Activated naive CD8-positive, alpha-beta T cell treated with anti-CD3 and anti-CD28 coated beads, Interleukin-2, amount 50 U/mL, for 24 hours (primary cell): ENCODE measurements around the gene TMEM131.

ENCODE experiments used
- ATAC-seq: fragments of 150-1000 bp; cut with Tn5 transposase; one replicate; pipeline ENCODE4 v1.10.0; 2021
- DNase-seq: peaks from one replicate; pipeline ENCODE4 v3.0.0; 2021
- H3K27ac Mint-ChIP-seq: one replicate; pipeline ENCODE4 v1.8.0; 2021; ENCODE audit warnings: mild to moderate bottlenecking, mixed read lengths
- H3K27me3 Mint-ChIP-seq: one replicate; pipeline ENCODE4 v1.8.0; 2021; ENCODE audit warnings: mixed read lengths
- H3K36me3 Mint-ChIP-seq: one replicate; pipeline ENCODE4 v1.8.0; 2021; ENCODE audit warnings: low read depth, mixed read lengths
- H3K4me1 Mint-ChIP-seq: one replicate; pipeline ENCODE4 v1.8.0; 2021; ENCODE audit warnings: mixed read lengths
- H3K4me3 Mint-ChIP-seq: one replicate; pipeline ENCODE4 v1.8.0; 2021; ENCODE audit warnings: mild to moderate bottlenecking, moderate library complexity, mixed read lengths
- H3K9me3 Mint-ChIP-seq: one replicate; pipeline ENCODE4 v1.8.0; 2021; ENCODE audit warnings: mixed read lengths

The TMEM131 gene

DNA sequence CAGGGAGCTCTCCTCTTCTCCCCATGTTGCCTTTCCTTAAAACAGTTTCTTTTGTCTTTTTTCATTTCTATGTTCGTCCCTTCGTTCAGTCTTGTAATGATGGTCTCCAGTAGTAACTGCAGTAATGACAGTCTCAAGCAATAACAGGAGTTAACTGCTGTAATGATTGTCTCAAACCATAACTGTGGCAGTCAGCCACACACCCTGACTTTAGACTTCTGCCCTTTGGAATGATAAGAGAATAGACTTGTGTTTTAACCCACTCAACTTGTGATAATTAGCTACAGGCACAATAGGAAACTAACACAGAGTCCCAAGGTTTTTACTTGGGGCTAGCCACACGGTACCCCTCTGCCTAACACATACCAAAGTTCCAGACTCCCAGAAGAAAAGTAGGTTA lies 12.1 kb downstream of the TMEM131 start:
- peaks cover 44% of the 10 kb centered on the region for H3K4me1 Mint-ChIP-seq
- DNase-seq (no peak), ATAC-seq (no peak)
- peaks cover 39% of the 10 kb centered on the region for H3K36me3 Mint-ChIP-seq
- no peak overlapping the region for H3K27ac Mint-ChIP-seq
- no peak overlapping the region for H3K4me3 Mint-ChIP-seq
- H3K27me3 Mint-ChIP-seq = no peaks in the 10 kb centered on the region
- H3K9me3 Mint-ChIP-seq = peaks cover 20% of the 10 kb centered on the region

GRCh38 chr2:97983134-97983533 lies 12.6 kb downstream of the TMEM131 start:
- no peak overlapping the region for H3K4me3 Mint-ChIP-seq
- peaks cover 39% of the 10 kb centered on the region for H3K4me1 Mint-ChIP-seq
- H3K9me3 Mint-ChIP-seq = peaks cover 17% of the 10 kb centered on the region
- H3K27ac Mint-ChIP-seq = no peak overlapping the region
- ATAC-seq (no peak), DNase-seq (no peak)
- peaks cover 33% of the 10 kb centered on the region for H3K36me3 Mint-ChIP-seq
- H3K27me3 Mint-ChIP-seq = no peaks in the 10 kb centered on the region

GRCh38 chr2:97982621-97983020 lies 13.1 kb downstream of the TMEM131 start:
- Mint-ChIP-seq H3K27ac (no peak overlapping the region), H3K4me3 (no peak overlapping the region), H3K9me3 (peaks cover 15% of the 10 kb centered on the region), H3K4me1 (peaks cover 34% of the 10 kb centered on the region), H3K27me3 (no peaks in the 10 kb centered on the region), H3K36me3 (peaks cover 29% of the 10 kb centered on the region)
- DNase-seq (no peak), ATAC-seq (no peak)

DNA sequence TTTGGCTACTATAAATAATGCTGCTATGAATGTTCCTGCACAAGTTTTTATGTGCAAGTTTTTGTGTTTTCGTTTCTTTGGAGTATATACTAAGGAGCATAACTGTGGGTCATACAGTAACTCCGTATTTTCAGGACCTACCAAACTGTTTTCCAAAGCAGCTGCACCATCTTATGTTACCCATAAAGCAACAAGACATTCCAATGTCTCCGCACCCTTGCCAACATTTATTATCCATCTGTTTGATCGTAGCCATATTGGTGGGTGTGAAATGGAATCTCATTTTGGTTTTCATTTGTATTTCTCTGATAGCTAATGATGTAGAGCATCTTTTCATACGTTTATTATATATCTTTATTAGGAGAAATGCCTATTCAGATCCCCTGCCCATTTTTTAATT lies 13.8 kb downstream of the TMEM131 start:
- DNase-seq (no peak), ATAC-seq (no peak)
- Mint-ChIP-seq H3K36me3 (peaks cover 31% of the 10 kb centered on the region), H3K4me3 (no peak overlapping the region), H3K9me3 (peaks cover 15% of the 10 kb centered on the region), H3K4me1 (peaks cover 35% of the 10 kb centered on the region), H3K27ac (no peak overlapping the region), H3K27me3 (no peaks in the 10 kb centered on the region)

- ATAC-seq (no peak), DNase-seq (no peak)
- H3K4me1 Mint-ChIP-seq = peaks cover 30% of the 10 kb centered on the region
- no peak overlapping the region for H3K4me3 Mint-ChIP-seq
- H3K9me3 Mint-ChIP-seq = peaks cover 22% of the 10 kb centered on the region
- no peak overlapping the region for H3K27ac Mint-ChIP-seq
- H3K36me3 Mint-ChIP-seq = peaks cover 35% of the 10 kb centered on the region
- H3K27me3 Mint-ChIP-seq = no peaks in the 10 kb centered on the region
Measured at GRCh38 chr2:97979904-97980303, 15.8 kb downstream of the TMEM131 start.

DNA sequence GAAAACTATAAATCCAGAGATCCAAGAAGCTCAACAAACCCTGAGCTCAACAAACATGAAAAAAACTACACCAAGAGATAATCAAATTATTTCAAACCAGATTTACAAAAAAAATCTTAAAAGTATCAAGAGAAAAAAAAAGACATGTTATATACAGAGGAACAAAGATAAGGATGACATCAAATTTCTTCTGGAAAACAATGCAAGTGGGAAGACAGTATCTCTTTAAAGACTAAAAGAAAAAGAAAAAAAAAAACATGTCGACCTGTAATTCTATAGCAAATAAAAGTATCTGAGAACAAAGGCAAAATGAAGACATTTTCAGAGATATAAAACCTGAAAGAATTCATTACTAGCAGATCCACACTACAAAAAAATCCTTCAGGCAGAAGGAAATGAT lies 21.3 kb downstream of the TMEM131 start:
- Mint-ChIP-seq H3K36me3 (peaks cover 31% of the 10 kb centered on the region), H3K9me3 (peaks cover 37% of the 10 kb centered on the region), H3K27me3 (no peaks in the 10 kb centered on the region), H3K27ac (no peak overlapping the region), H3K4me3 (no peak overlapping the region), H3K4me1 (peaks cover 33% of the 10 kb centered on the region)
- DNase-seq = no peak
- ATAC-seq = no peak

GRCh38 chr2:97970293-97971060 lies 25.3 kb downstream of the TMEM131 start:
- H3K4me3 Mint-ChIP-seq = no peak overlapping the region

GRCh38 chr2:97969081-97970067 lies 26.4 kb downstream of the TMEM131 start:
- peaks cover 59% of the 10 kb centered on the region for H3K4me1 Mint-ChIP-seq
- ATAC-seq (peak; percentile 47), DNase-seq (no peak)
- H3K4me3 Mint-ChIP-seq = no peak overlapping the region
- no peak overlapping the region for H3K27ac Mint-ChIP-seq
- H3K27me3 Mint-ChIP-seq = no peaks in the 10 kb centered on the region
- peaks cover 15% of the 10 kb centered on the region for H3K9me3 Mint-ChIP-seq
- peaks cover 6% of the 10 kb centered on the region for H3K36me3 Mint-ChIP-seq

More at GRCh38 chr2:97970293-97971060, 25.3 kb downstream of the TMEM131 start:
- Mint-ChIP-seq H3K36me3 (peaks cover 15% of the 10 kb centered on the region), H3K9me3 (peaks cover 23% of the 10 kb centered on the region), H3K27ac (no peak overlapping the region), H3K4me1 (peaks cover 51% of the 10 kb centered on the region), H3K27me3 (no peaks in the 10 kb centered on the region)
- DNase-seq (no peak), ATAC-seq (no peak)

GRCh38 chr2:97967931-97968627 lies 27.7 kb downstream of the TMEM131 start:
- ATAC-seq (no peak), DNase-seq (no peak)
- no peaks in the 10 kb centered on the region for H3K27me3 Mint-ChIP-seq
- peaks cover 65% of the 10 kb centered on the region for H3K4me1 Mint-ChIP-seq
- no peak overlapping the region for H3K27ac Mint-ChIP-seq
- no peak overlapping the region for H3K4me3 Mint-ChIP-seq
- peaks cover 2% of the 10 kb centered on the region for H3K9me3 Mint-ChIP-seq
- H3K36me3 Mint-ChIP-seq = no peaks in the 10 kb centered on the region

DNA sequence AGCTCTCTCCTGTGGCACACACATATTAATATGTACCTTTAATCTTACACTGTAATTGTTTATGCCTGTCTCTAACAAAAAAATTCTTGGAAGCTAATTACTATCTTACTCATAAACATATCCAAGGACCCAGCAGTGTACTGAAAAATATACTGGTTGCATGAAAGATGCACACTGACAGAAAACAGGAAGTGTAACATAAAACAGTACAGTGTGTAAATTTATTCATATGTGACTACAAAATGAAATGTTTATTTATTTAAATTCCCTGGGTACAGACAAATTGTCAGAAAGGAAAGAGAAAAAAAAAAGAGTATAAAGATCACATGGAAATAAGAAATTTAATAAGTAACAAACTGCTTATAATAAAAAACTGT lies 28.5 kb downstream of the TMEM131 start:
- H3K4me1 Mint-ChIP-seq = peaks cover 74% of the 10 kb centered on the region
- H3K36me3 Mint-ChIP-seq = no peaks in the 10 kb centered on the region
- no peaks in the 10 kb centered on the region for H3K27me3 Mint-ChIP-seq
- H3K27ac Mint-ChIP-seq = no peak overlapping the region
- H3K4me3 Mint-ChIP-seq = no peak overlapping the region
- ATAC-seq = no peak
- H3K9me3 Mint-ChIP-seq = no peaks in the 10 kb centered on the region
- no peak for DNase-seq

DNA sequence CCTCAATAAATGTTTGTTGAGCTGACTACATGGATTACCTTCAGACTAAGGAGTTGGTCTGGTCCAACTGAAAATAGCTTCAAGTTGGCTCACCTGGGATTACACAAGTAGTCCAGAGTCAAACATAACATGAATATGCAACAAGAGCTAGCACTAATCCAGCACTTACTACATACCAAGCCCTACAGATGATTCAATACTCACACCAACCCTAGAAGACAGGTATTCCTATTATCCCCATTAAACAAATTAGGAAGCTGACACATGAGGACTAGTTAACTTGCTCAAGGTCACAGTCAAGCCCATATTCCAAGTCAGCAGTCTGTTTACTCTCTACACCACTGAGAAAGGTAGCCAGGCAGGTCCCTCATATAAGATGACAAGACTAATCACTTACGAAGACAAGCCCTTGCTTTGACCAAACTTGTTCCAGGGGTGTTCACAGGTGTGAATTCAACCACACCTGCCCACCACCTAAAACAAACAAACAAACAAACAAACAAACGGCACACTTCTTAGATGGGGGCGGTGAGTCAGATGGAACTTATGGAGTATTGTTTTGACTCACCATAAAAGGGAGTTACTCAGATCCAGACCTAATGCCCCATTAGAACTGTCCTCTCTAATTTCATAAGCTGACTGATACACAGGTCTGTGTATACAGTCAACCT lies 29.1 kb downstream of the TMEM131 start:
- ATAC-seq (peak; percentile 65), DNase-seq (no peak)
- Mint-ChIP-seq H3K27me3 (no peaks in the 10 kb centered on the region), H3K27ac (no peak overlapping the region), H3K9me3 (no peaks in the 10 kb centered on the region), H3K4me1 (peaks cover 76% of the 10 kb centered on the region), H3K4me3 (no peak overlapping the region), H3K36me3 (no peaks in the 10 kb centered on the region)

DNA sequence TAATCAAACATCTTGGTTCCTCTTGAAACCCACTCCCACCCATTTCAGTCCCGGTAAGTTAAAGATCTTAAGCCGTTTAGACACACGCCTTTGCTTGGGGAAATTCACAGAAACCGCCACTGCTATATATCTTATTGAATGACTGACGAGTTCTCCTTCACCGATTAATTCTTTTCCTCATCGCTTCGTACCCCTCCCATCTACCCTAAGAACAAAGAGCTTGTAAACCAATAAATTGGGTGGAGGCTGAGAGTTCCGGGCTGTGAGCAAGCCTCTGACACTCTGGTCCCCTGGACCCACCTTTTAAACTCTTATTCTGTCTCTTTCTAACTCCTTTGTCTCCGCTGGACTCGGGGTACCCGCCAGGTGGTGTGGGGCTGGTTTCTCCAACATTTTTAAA lies 30.6 kb downstream of the TMEM131 start:
- DNase-seq (no peak), ATAC-seq (no peak)
- no peak overlapping the region for H3K27ac Mint-ChIP-seq
- H3K9me3 Mint-ChIP-seq = no peaks in the 10 kb centered on the region
- no peak overlapping the region for H3K4me3 Mint-ChIP-seq
- H3K27me3 Mint-ChIP-seq = no peaks in the 10 kb centered on the region
- H3K4me1 Mint-ChIP-seq = peaks cover 76% of the 10 kb centered on the region
- H3K36me3 Mint-ChIP-seq = no peaks in the 10 kb centered on the region

- H3K4me3 Mint-ChIP-seq = no peak overlapping the region
- H3K27ac Mint-ChIP-seq = no peak overlapping the region
- H3K9me3 Mint-ChIP-seq = no peaks in the 10 kb centered on the region
- no peaks in the 10 kb centered on the region for H3K27me3 Mint-ChIP-seq
- DNase-seq (no peak), ATAC-seq (no peak)
- peaks cover 74% of the 10 kb centered on the region for H3K4me1 Mint-ChIP-seq
- peaks cover 3% of the 10 kb centered on the region for H3K36me3 Mint-ChIP-seq
Measured at GRCh38 chr2:97963880-97964279, 31.9 kb downstream of the TMEM131 start.

GRCh38 chr2:97963079-97963406 lies 32.7 kb downstream of the TMEM131 start:
- Mint-ChIP-seq H3K4me3 (no peak overlapping the region), H3K4me1 (peaks cover 77% of the 10 kb centered on the region)
- peak; percentile 42 for ATAC-seq

More at GRCh38 chr2:97963079-97963406, 32.7 kb downstream of the TMEM131 start:
- no peak overlapping the region for H3K27ac Mint-ChIP-seq
- H3K27me3 Mint-ChIP-seq = no peaks in the 10 kb centered on the region
- DNase-seq = no peak
- peaks cover 3% of the 10 kb centered on the region for H3K36me3 Mint-ChIP-seq
- no peaks in the 10 kb centered on the region for H3K9me3 Mint-ChIP-seq
